HG02610 (cell line): Measurements from ENCODE around the gene FAM185A.
"Not testable (repeated sequence)": the region's sequence is repeated elsewhere in the genome, so short reads cannot be mapped to it uniquely, and the experiment has no call there.

Experiments used
- ATAC-seq: cut with Tn5 transposase; IDR thresholded peaks from one replicate; pipeline ENCODE4 v1.9.1; 2021; ENCODE audit warnings: mild to moderate bottlenecking, moderate library complexity; ENCODE audit not compliant: unreplicated experiment

Gene FAM185A

GRCh38 chr7:102828286-102828685 lies 79.5 kb downstream of the FAM185A start:
- no peak for ATAC-seq

DNA sequence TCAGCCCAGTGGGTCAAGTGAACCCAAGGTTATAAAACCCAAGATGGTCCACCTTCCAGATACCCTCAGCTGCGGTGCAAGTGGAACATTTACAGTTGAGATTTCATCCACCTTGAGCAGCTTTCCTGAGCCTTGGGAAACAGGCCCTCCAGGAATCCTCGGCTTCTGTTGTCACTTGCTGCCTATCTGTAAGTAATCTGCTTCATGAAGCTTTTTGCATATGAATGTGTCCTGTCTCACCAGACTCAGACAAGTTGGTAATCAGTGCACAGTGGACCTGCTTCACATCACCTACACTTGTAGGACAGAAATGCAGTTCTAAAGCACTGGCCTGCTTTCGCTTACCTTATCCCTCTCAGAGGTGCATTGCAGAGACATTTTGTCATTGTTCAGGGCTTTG lies 80.3 kb downstream of the FAM185A start:
- no peak for ATAC-seq

DNA sequence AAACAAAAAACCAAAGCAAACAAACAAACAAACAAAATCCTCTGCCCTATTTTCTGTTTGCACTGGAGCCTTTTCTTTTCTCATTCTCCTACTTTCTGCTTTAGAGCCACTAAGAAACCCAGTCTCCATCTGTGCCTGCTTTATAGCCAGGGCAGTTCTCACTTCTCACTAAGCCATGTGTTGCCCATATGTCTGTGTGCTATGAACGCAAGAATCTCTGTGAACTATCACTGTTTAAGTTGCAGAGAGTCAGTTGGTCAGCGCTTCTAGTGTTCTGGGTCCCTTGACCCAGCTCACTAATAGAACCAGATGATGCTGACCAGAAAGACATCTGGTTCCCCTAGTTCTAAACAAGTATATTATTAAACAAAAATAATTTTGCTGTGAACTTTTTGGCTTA lies 81.4 kb downstream of the FAM185A start:
- ATAC-seq, result no peak

DNA sequence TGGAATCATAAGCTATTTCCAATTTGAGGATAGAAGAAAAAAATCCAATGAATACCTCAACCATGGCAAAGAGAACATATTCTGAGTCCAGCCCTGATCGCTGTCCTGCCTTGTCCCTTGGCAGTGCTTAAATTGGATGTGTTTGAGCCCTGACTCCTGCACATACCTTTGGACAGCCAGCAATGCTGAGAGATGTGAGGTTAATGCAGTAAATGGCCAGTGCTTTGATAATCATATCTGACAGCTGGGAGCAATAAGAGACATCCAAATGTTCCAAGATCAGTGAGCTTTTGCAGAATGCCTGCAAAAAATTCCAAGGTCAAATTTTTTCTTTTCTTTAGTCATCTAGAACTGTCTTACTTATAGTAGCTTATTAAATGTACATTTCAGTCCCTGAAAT lies 83.9 kb downstream of the FAM185A start:
- no peak for ATAC-seq

- no peak for ATAC-seq
Measured at GRCh38 chr7:102833343-102833742, 84.5 kb downstream of the FAM185A start.

GRCh38 chr7:102834466-102834865 lies 85.7 kb downstream of the FAM185A start:
- ATAC-seq, result no peak

DNA sequence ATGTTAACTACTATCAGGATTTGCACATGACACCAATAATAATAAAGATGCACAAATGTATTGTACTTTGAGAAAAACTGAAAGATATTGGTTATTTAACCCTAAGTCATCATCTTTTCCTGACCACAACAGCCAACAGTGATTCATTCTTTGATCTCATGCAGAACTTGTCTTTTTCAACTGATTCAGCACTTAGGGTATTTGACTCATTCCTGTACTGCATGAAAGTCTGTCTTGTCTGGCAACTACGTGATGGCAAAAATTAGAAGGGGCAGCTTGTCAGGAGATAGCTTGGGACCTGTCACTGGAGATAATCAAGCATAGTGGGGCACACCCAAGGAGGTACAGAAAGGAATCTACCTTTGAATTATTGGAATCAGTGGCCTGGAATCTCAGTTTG lies 86.2 kb downstream of the FAM185A start:
- peak; percentile 98 for ATAC-seq

- no peak for ATAC-seq
Measured at GRCh38 chr7:102836191-102836919, 87.6 kb downstream of the FAM185A start.

DNA sequence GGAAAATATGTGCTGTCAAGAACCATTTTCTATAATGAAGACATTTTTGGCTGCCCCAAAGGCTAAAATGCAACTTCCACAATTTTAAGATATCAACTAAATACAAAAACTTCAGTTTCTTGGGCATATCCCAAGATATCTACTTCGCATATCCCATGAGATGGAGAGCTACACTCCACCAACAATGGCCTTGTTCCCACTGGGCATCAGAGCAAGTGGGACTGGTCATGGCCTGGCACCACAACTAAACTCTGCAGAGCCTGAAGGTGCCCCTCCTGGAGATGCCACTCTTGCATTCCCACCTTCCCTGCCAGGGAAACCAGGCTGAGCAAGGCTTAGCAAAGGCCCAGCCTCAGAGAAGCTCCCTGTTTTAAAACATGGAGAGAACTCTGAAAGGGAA lies 88.2 kb downstream of the FAM185A start:
- no peak for ATAC-seq

GRCh38 chr7:102837802-102838201 lies 89.0 kb downstream of the FAM185A start:
- ATAC-seq, result no peak

DNA sequence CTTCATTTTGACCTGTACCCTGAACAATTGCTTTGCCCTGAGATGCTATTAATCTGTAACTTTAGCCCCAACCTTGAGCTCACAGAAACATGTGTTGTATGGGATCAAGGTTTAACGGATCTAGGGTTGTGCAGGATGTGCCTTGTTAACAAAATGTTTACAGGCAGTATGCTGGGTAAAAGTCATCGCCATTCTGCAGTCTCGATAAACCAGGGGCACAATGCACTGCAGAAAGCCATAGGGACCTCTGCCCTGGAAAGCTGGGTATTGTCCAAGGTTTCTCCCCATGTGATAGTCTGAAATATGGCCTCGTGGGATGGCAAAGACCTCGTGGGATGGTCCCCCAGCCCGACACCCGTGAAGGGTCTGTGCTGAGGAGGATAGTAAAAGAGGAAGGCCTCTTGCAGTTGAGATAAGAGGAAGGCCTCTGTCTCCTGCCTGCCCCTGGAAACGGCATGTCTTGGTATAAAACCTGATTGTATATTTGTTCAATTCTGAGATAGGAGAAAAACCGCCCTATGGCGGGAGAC lies 89.8 kb downstream of the FAM185A start:
- ATAC-seq, result not testable (repeated sequence)

DNA sequence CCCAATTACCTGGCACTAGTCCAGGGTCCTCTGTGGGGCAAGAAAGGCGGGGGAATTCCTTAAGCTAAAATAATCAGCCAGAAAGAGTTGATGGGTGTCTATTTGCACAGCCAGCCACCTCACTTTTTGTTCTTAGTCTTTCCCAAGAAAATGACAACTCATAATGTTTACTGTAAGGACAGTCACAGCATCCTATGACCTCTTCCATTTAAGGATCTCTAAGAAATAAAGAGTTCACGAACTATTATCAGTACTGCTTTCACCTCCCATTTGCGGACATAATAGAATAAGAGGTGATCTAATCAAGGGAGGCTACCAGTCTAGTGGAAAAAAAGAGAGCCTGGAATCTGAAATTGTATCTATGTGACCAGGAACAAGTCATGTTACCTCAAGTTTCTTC lies 91.6 kb downstream of the FAM185A start:
- ATAC-seq, result no peak

DNA sequence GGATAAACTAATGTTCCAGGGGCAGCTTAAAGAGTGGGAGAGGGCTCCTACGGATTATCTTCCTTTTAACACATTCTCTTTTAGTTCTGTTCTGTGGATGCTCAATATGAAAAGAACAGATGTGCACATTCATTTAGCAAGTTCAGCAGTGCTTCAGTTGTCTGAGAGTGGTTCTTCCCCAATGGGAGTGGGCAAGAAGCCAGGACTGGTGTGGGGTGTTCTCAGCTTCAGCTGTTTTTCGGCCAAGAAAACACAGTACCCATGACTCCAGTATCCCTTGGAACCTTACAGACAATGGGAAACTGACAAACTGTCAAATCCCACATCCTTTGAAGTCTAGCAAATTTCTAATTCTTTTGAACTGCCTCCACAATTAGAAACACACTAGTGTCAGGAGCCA lies 92.5 kb downstream of the FAM185A start:
- ATAC-seq, result peak; percentile 49

DNA sequence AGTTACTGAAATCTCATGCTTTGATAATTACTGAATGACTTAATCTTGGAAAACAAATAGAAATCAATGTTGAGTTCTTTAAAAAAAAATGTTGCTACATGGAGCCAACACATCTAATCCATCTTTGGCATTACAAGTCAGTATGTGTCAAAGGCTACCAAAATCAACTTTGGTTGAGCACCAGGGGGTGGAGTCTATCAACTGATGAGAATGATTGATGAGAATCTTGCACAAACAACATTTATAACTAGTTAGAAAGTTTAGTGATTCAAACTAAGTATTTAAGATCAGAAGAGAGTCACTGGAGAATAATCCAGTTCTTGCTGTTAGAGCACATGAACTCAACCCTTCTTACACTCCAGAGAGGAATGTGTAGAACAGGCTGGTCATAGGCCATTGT lies 93.5 kb downstream of the FAM185A start:
- no peak for ATAC-seq

- peak; percentile 87 for ATAC-seq
Measured at GRCh38 chr7:102843850-102844249, 95.1 kb downstream of the FAM185A start.

DNA sequence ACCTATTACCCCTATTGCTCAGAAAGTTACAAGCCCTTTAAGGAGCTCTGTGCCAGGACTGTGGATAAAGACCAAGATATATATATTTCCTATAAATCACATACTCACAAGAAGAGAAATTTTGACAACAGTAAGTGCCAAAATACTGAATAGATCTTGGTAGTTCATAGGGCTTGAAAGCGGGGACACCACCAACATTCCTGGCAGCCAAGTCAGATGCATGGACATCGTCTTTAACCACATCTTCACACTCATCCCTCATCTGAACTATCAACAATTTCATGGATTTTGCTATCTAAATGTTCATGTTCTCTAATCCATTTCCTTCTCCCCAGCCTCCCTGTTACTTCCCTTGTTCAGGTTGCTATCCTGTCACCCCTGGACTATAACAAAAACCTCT lies 96.5 kb downstream of the FAM185A start:
- ATAC-seq, result no peak

DNA sequence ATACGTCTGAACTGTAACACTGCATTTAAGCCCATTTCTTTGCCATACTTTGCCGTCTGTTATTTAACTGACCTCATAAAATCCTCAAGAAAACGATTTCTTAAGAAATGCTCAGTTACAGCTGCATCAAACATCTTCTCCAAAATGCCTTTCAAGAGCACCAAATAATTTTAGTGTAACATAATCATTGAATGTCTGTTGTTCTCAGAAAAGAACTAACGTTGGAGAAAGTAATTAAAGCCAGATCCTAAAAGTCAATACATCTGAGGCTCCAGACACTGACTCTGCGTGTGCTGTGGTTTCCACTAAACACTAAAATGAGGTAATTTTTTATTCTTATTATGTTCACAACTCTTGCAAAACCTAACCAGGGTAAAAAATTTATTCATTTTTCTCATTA lies 100.3 kb downstream of the FAM185A start:
- ATAC-seq, result no peak

DNA sequence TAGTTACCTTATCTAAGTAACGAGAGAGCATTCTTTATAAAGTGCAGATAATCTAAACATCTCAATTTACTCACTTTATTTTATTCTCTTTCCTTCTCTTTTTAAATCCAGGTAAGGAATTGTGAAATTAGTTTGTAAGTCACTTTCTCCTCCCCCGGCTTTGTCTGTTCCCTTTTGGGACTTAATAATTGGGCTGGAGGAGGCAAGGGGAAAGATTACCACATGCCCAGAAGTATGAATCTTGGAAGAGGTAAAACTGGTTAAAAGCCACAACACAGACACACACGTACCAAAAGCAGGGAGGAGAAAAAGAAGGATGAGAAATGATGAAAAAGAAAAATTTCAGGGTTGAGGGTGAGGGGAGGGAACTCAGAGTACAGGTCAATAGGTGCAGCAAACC lies 100.7 kb downstream of the FAM185A start:
- no peak for ATAC-seq

DNA sequence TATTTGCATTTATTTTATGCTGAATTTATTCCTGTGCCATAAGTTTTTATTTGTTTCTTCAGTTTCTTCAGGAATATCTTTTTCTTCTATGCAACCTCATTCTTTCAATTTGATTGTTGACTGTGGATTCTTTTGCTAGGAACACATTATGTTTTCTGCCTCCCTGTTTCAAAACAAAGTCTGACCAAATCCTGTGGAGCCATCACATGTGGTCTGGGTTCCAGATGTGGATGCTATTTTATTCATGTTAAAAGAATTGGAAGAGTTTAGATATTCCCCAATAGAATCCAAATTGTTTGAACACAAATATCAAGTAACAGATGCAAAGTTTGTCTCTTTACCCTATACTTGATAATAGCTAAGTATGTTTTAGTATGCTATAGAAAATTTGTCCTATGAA lies 107.2 kb downstream of the FAM185A start:
- no peak for ATAC-seq
